Skin epidermis (tissue), 12 donors: ENCODE data around the gene CORIN.
"Not testable (repeated sequence)": the region's sequence is repeated elsewhere in the genome, so short reads cannot be mapped to it uniquely, and the experiment has no call there.

ENCODE experiments used
- H3K27ac ChIP-seq, 21 experiments: fragments of 200-600 bp; sonication (generic) in 11 of 21; one replicate each; pipeline ENCODE4 v1.5.0; 2020; ENCODE audit warnings: mild to moderate bottlenecking in 3 of 21, inconsistent platforms in 2 of 21, moderate library complexity in 2 of 21
- H3K4me3 ChIP-seq, 7 experiments: fragments of 200-600 bp; sonication (generic) in 2 of 7; one replicate each; pipeline ENCODE4 v1.5.0; 2020; ENCODE audit warnings: inconsistent platforms in 2 of 7, mild to moderate bottlenecking in 2 of 7, moderate library complexity in 1 of 7

CORIN gene

DNA sequence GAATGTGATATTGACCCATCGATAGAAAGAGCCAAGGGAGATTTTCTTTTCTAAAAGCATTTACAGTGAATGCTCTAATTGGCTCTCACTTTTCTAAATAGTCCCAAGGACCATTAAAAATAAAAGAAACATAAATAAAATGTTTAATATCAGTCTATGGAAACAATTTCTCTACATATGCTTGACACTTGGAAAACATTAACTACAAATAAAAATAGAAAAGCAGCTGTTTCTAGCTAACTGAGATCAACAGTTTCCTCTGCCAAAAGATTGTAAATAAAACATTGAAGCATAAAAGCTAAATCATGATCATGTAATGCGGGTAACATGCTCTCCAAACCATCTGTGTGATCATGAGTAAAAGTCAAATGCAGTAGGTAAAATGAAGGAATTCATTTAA, 49.7 kb downstream of the CORIN start:
- no peak overlapping the region for H3K4me3 ChIP-seq
- H3K27ac ChIP-seq, result no peak overlapping the region

DNA sequence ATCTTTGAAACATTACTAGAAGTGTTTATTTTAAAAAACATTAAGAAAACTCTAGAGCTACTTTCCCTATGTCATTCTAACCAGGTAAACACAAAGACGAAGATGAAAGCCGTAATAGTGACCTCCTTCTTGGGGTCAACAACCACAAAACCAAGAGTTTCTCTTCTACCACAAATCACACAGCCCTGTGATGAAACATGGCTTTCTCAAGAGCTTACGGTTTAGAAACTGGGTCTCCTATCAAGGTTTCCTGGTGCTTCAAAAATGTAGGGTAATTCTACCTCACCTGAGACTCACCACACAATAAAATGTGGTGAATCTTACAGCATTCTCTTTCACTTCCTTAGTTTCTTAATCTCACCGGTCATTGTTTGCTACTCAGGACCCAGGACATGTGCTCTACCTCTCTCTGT, 50.9 kb downstream of the CORIN start:
- Histone ChIP-seq H3K27ac (no peak overlapping the region), H3K4me3 (no peak overlapping the region)

DNA sequence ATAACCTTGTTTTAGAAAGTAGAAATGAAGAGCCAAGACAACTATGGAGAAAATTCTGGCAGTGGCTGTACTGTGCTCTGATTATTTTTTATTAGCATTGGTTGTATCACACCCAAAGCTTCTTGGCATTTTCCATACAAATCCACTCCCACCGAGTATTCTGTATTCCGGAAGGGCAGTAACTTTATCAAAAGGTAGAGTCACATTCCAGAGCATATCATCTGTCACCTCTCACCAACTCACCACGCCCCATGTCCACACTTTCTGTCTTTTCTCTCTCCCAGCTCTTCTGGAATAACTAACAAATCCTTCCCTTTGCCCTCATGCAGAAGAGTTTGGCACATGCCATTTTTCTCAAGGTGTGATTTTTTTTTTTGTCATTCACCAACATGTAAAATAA, 52.7 kb downstream of the CORIN start:
- Histone ChIP-seq H3K27ac (no peak overlapping the region), H3K4me3 (no peak overlapping the region)

DNA sequence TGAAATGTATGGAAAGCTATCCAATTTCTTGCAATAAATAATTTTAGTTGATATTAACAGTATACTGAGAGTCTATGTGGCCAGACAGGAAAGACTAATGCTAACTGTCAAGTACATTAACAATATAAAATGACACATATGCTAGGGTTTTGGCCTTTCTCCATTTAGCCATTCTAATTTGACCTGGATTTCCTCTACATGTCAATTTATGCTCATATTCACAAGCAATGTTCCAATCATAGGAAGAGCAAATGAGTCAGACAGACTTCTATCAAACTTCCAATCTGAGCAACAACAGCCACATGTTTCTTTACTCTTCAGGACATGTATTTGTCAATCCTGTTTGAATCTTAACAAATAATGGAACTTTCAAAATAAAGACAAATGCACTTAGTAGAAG, 53.6 kb downstream of the CORIN start:
- no peak overlapping the region for H3K27ac ChIP-seq
- no peak overlapping the region for H3K4me3 ChIP-seq

DNA sequence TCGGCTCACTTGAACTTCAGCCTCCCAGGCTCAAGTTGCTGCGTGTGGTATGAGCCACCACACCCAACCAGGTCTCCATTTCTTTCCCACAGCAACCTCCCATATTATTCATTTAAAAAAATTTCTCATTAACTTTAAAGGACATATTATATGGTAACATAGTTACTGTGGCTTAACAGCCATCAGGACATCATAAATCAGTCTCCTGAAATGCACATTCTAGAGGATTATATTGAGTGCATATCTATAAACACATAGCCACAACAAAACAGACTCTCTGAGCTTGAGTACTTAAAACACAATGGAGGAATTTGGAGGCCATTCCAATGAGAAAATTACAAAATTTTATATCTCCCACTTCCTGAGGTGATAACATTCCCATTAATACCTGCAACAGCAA, 61.5 kb downstream of the CORIN start:
- Histone ChIP-seq H3K4me3 (no peak overlapping the region), H3K27ac (no peak overlapping the region)

DNA sequence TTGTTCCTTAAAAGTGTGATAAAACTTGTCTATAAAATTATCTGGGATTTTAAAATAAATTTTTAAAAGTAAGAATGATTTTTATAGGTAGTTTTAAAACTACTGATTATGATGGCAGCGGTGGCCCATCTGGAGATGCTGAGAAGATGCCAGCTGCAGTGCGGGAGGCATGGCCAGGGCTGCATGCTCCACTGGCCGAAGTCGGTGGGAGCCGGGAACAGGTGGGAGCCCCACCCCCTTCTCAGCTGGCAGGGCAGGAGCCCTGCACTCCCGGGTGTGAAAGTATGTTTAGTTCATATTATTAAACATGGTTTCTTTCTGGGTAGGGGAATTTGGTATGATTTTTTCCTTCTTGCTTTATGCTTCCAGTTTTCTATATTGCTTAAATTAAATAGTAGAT, 63.8 kb downstream of the CORIN start:
- Histone ChIP-seq H3K4me3 (no peak overlapping the region), H3K27ac (no peak overlapping the region)

DNA sequence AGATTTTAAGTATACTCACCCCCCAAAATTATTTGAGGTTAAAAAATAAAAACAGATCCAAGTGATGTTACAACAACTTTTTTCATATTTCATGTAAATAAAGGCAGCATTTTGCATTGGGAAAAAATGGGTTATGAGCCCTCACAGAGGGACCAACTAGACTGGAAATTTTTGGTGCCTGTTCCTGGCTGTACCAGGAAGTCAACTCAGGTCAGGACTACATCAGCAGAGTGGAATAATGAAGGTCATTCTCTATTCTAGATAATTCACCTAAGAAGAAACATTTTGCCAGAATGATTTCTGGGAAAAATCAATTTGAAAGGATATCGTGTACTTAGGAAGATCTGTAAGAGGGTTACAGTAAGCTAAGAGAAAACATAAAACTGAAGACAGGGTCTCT, 66.8 kb downstream of the CORIN start:
- Histone ChIP-seq H3K4me3 (no peak overlapping the region), H3K27ac (no peak overlapping the region)

DNA sequence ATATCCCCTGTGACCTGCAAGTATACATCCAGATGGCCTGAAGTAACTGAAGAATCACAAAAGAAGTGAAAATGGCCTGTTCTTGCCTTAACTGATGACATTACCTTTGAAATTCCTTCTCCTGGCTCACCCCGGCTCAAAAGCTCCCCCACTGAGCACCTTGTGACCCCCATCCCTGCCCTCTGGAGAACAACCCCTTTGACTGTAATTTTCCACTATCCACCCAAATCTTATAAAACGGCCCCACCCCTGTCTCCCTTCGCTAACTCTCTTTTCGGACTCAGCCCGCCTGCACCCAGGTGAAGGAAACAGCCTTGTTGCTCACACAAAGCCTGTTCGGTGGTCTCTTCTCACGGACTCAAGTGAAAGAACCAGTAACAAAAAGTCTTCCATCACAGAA, 69.9 kb downstream of the CORIN start:
- not testable (repeated sequence) for H3K4me3 ChIP-seq, H3K27ac ChIP-seq

DNA sequence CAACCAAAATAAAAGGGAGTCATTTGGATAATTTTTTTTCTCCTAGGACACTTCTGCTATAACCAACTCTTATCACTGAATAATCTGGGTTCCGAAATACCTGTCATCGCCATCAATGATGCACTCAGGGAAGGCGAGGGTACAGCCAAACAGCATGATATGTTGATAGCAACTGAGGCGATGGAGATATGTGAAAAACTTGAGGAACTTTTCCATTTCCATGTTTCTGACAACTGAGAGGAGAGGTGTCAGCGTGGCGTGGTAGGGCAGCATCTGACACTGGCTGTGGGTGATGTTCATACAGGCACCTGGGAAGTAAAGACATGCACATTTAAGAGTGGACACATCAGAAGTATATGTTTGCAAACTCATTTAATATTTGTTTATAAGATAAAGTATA, 74.6 kb downstream of the CORIN start:
- no peak overlapping the region for H3K4me3 ChIP-seq
- H3K27ac ChIP-seq, result no peak overlapping the region

DNA sequence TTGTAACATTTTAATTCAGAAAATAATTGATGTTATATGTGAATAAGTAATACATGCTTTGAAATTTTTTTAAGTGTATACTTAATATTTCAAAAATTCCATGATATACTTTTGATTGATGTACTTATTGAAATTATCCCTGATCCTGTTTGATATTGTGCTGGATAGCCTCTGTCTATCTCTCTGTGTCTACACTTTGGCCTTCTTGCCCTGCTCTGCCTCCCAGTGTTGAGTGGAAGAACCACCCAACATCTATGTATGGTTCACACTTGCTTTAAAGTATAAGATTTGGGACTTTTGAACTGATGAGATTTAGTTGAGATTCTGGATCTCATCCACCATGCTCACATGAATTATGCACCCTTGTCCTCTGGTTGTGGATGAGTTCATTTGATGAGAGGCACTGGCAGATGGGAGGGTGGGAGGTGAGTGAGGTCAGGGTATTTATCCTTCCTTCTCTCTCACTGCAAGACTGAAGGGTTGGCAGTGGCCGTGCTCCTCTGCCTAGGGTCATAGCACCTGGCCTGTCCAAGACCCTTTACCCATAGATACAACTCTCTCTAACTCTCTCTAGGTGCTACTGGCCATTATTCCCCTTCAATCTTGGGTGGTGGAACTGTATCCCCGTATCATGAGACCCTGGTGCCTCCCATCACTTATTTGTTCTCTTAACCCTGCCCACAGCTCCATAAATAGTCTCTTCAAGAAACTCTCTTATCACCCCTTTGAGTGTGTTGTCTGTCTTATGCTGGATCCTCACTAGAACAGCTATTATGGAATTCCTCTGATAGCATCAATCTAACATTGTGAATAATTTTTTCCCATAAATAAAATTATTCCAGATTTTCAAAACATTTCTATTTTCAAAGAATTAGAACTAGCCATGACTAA, 75.2 kb downstream of the CORIN start:
- Histone ChIP-seq H3K4me3 (no peak overlapping the region), H3K27ac (no peak overlapping the region)

DNA sequence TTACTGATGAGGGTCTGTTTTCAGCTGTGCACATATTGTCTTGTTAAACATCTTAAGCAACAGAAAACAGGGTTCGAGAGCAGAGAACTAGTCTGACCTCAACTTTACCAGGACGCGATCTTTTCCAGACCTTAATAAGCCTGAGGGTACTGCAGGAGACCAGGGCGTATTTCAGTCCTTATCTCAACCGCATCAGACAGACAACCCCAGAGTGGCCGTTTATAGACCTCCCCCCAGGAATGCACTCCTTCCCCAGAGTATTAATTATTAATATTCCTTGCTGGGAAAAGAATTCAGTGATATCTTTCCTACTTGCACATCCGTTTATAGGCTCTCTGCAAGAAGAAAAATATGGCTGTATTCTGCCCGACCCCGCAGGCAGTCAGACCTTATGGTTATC, 84.6 kb downstream of the CORIN start:
- H3K27ac ChIP-seq, result not testable (repeated sequence)

DNA sequence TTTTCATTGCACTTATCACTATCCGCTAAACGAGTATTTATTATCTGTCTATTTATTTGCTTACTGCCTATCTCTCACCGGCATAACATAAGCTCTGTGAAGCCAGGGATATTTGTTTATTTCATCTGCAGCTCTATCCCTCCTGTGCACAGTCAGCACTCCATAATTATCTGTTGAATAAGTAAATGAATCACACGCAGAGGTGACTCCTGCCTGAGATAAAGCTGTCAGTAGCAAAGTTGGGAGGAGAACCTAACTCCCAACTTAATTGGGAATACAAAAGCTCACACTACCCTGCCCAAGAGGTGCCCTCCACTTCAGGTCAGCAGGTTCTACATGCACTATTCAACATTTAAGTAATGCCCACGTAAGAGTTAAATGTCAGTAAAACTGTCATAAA, 85.7 kb downstream of the CORIN start:
- Histone ChIP-seq H3K27ac (no peak overlapping the region), H3K4me3 (no peak overlapping the region)

More for the DNA sequence above, 84.6 kb downstream of the CORIN start:
- H3K4me3 ChIP-seq, result not testable (repeated sequence)

DNA sequence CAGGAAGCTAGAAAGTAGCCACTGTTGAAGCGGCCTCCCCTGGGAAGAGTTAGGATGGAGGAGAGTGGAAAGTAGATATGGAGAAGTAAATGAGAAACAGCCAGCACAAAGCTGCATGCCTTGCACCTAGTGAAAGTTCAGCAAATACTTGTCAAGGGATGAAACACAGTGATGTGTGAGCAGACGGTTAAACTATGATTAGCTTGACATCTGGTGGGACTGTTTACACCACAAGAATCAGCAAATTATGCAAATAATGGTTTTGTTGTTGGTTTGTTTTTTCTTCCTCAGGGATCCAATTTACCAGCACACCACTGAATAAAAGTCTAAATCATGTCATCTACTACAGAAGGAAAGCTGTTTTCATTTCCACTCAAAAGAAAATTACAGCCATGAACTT, 87.1 kb downstream of the CORIN start:
- Histone ChIP-seq H3K4me3 (no peak overlapping the region), H3K27ac (no peak overlapping the region)

DNA sequence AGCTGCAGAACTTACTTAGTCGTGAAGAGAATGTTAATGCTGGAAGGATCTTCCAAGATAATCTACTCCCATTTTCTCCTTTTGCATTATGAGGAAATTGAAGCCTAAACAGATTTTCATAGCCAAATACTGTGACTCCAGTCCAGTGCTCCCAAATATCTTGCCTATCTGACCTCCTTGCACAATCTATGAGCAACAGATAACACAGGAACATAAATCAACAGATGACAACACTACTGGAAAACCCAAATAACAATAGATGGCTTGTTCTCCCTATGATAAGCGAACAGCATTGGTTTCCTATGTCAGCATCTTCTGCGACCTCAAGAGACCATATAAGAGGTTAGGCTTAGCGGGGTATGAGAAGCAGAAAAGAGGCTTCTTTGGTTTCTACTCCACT, 88.0 kb downstream of the CORIN start:
- no peak overlapping the region for H3K27ac ChIP-seq
- H3K4me3 ChIP-seq, result no peak overlapping the region

DNA sequence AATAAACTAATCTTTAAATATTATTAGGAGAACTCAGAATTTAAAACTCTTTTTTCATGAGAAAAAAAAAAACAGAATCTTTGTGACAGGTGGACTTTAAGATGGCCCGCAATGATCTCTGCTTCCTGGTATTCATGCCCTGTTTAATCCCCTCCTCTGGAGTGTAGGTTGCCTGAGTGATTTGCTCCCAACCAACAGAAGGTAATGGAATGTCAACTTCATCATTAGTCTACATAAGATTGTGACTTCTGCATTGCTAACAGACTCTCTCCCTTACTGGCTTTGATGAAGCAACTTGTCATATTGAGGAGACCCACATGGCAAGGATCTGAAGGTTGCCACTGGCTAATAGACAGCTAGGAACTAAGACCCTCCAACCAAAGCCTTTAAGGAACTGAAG, 88.8 kb downstream of the CORIN start:
- H3K27ac ChIP-seq, result no peak overlapping the region
- no peak overlapping the region for H3K4me3 ChIP-seq

DNA sequence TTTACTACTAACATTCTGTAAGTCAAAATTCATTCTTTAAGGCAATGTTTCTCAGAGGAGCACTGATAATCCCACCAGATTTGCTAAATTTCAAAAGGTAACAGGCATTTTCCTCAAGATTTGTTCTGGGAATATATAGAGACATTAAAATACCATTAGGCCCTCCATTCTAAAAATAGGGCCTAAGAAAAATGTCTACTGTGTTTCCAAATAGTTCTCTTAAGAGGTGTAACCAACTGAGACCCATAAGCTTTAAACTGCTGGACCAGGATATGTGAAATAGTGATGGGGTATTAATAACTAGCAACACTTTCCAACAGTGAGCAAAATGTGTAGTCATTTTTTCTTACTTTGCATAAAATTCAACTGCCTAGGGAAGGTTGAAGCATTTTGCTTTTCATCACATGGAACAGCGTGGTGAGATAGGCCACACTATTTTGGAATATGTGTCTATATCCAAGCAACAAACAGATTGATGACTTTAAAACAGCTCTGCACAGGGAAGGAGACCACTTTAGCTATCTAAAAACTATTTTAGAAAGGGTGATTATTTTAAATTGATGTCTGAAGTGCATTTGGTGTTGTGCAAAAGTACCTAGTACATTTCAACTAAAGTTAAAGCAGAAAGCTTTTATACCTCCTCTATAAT, 89.9 kb downstream of the CORIN start:
- Histone ChIP-seq H3K4me3 (no peak overlapping the region), H3K27ac (no peak overlapping the region)

DNA sequence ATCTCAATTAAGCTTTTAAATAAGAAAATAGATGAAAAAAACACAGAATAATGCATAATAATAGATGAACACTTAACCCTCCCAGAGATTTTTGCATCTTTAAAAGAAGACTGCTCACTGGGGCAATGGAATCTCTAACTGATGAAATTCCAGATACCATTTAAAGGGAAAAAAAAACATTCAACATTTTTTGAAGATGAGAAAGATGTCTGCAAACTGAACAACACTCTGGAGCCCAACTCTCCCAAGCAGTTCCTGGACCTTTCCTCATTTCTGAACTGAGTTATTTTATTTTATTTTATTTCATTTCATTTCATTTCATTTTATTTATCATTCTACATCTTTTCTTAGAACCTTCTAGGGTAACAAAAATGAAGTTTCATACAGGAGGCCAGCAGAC, 90.7 kb downstream of the CORIN start:
- H3K4me3 ChIP-seq, result no peak overlapping the region
- no peak overlapping the region for H3K27ac ChIP-seq

DNA sequence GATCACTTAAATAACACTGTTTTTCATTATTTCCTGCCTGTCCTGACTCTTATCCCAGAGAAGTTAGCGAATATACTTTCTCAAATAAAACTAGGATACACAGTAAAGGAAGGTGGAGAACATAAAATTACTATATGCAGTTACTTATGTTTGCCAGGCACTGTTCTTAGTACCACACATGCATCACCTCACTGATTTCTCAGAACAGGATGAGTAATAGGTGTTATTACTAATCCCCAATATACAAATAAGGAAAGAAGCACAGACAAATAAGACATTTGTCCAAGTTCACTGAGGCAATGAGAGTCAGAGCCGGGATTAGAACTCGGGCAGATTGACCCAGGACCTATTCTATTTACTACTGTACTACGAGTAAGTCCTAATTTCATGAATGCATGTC, 91.7 kb downstream of the CORIN start:
- Histone ChIP-seq H3K4me3 (no peak overlapping the region), H3K27ac (no peak overlapping the region)

DNA sequence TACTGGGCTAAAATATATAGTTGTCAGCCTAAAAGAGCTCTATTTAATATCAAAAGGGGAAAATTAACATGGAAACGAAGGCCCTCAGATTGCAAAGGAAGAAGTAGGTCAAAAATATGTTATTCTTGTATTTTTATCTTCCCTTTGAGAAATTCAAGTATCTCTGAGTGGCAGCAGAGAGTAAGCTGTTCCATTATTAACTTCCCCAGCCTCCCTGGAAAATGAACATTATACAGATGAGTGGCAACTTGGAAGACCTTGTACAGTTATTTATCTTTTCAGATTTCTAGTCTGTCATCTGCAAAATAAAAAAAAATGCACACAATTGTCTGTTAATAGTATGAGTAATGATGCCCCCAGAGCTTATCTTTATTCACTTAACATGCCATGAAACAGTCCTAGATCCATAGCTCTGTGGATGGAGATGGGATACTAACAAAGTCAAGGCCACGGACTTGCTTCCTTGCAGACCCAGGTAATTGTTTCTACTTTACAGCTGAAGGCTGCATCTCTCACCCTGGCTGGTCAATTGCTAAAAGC, 93.0 kb downstream of the CORIN start:
- Histone ChIP-seq H3K4me3 (no peak overlapping the region), H3K27ac (no peak overlapping the region)

DNA sequence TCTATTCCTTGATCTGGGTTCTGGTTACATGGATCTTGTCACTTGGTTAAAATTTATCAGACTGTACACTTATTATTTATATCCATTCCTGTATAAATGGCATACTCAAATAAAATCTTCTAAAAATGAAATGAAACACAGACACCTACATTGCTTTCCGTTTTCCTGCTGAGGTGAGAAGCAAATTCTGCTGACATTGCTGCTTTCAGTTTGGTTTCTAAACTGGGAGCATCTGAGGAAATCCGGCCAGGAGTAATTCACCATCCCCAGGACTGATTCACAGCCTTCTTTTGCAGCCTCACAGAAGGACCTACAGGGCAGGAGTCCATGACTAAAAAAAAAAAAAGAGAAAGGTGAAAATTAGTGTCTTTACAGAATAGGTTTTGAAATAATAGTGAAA, 93.6 kb downstream of the CORIN start:
- Histone ChIP-seq H3K27ac (no peak overlapping the region), H3K4me3 (no peak overlapping the region)

DNA sequence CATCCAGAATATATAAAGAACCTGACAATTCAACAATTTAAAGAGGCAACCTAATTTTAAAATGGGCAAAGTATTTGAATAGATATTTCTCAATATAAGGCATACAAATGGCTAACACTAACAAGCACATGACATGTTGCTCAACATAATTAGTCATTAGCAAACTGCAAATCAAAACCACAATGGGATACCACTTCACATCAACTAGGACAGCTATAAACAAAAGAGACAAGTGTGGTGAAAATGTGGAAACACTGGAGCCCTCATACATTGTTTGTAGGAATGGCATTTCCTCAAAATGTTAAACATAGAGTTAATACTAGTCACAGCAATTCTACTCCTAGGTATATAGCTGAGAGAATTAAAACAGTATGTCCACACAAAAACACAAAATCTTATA, 96.7 kb downstream of the CORIN start:
- Histone ChIP-seq H3K27ac (no peak overlapping the region), H3K4me3 (no peak overlapping the region)
